NCI-H526 treated with DMSO at 0.1 percent for 48 hours (cell line): ENCODE results near the gene SCAMP1.
"Not testable (repeated sequence)": the region's sequence is repeated elsewhere in the genome, so short reads cannot be mapped to it uniquely, and the experiment has no call there.

Experiments
- DNase-seq: peaks from one replicate; lab custom pipeline; 2025; lab: John Stamatoyannopoulos, UW

SCAMP1 gene

GRCh38 chr5:78360924-78361630 is 660 bp downstream of the SCAMP1 start:
- DNase-seq, result peak; percentile 28

- no peak for DNase-seq
Observed at GRCh38 chr5:78361631-78361993, 1.2 kb downstream of the SCAMP1 start.

DNA sequence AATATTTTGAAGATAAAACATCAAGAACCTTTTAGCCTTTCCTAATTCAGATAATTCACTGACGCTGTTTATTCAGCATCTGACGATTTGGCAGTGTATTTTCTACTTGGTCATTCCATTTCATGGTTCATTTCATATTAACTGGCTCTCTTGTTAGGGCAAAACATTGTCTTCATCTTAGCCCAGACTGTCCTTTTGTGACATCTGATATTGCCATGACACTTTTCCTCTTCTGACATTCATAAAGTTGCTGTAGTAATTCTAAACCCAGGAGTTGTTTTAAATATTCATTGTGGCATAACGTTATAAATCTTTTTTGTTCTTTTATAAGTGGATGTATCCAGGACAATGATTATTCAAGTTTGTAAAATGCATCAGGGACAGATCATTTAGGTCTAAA is 1.8 kb downstream of the SCAMP1 start:
- DNase-seq, result no peak

- no peak for DNase-seq
Observed at GRCh38 chr5:78364005-78364404, 3.6 kb downstream of the SCAMP1 start.

GRCh38 chr5:78367318-78367991 is 7.0 kb downstream of the SCAMP1 start:
- DNase-seq, result no peak

GRCh38 chr5:78369680-78370079 is 9.3 kb downstream of the SCAMP1 start:
- DNase-seq, result no peak

- DNase-seq, result no peak
Observed at GRCh38 chr5:78373231-78373630, 12.8 kb downstream of the SCAMP1 start.

DNA sequence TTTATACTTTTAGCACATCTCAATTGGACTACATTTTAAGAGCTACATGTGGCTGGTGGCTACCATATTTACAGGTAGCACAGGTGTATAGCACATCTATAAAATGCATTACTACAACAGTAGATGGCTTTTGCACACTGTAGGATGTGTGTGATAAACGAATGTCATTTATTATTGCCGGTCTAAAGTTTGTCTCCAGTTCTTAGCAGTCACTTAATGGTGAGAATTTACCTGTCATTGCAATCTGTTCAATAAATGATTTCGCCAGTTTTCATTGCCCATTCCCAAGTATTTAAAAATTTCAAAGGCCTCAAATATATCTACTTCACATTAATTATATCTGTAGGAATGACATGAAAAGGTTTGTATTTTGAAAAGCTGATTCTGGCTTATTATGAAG is 15.9 kb downstream of the SCAMP1 start:
- no peak for DNase-seq

GRCh38 chr5:78377056-78377717 is 16.8 kb downstream of the SCAMP1 start:
- no peak for DNase-seq

GRCh38 chr5:78377718-78378105 is 17.3 kb downstream of the SCAMP1 start:
- no peak for DNase-seq

DNA sequence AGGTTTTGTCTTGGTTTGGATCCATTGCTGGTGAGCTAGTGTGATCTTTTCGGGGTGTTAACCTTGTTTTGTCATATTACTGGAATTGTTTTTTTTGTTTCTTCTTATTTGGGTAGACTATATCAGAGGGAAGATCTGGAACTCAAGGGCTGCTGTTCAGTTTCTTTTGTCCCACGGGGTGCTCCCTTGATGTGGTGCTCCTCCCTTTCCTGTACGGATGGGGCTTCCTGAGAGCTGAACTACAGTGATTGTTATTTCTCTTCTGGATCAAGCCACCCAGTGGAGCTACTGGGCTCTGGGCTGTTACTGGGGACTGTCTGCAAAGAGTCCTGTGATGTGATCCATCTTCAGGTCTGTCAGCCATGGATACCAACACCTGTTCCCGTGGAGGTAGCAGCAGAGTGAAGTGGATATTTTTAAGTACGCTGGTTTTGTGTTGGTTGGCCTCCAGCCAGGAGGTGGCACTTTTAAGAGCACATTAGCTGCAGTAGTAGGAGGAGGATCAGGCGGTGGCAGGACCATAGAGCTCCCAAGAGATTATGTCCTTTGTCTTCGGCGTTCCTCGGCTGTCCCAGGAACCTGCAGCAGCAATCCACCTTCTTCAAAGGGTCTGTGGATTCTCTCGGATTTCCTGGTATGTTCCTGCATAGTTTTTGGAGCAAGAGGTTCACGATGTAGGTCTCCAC is 27.2 kb downstream of the SCAMP1 start:
- no peak for DNase-seq

GRCh38 chr5:78391357-78391756 is 30.9 kb downstream of the SCAMP1 start:
- not testable (repeated sequence) for DNase-seq

DNA sequence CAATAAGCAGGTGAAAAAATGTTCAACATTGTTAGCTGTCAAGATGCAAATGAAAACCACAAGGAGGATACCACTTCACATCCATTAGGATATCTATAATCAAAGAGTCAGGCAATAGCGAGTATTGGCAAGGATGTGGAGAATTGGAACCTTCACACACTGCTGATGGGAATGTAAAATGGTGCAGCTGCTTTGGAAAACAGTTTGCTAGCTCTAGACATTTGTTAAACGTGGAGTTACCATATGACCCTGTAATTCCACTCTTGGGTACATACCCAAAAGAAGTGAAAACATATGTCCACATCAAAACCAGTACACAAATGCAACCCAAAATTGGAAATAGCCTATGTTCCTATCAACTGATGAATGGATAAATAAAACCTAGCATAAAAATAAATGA is 37.4 kb downstream of the SCAMP1 start:
- DNase-seq, result no peak

GRCh38 chr5:78399116-78399515 is 38.7 kb downstream of the SCAMP1 start:
- no peak for DNase-seq

GRCh38 chr5:78404682-78405293 is 44.4 kb downstream of the SCAMP1 start:
- no peak for DNase-seq

- DNase-seq, result no peak
Observed at GRCh38 chr5:78405829-78406750, 45.7 kb downstream of the SCAMP1 start.

DNA sequence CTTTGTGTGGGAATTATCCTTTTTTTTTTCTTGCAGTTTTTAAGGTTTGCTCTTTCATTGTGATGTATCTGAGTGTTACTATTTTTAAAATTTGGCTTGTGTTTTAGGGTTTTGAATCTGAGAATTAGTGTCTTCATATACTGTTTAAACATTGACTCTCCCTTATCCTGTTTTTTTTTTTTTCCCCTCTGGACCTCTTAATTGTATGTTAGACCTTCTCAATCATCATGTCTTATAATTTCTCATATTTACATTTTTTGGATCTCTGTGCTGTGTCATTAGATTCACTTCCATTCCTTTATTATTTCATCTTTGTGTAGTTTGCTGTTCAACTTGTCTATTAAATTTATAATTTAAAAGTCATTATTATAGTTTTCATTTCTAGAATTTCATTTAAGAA is 47.0 kb downstream of the SCAMP1 start:
- no peak for DNase-seq

- DNase-seq, result no peak
Observed at GRCh38 chr5:78411586-78411985, 51.2 kb downstream of the SCAMP1 start.

DNA sequence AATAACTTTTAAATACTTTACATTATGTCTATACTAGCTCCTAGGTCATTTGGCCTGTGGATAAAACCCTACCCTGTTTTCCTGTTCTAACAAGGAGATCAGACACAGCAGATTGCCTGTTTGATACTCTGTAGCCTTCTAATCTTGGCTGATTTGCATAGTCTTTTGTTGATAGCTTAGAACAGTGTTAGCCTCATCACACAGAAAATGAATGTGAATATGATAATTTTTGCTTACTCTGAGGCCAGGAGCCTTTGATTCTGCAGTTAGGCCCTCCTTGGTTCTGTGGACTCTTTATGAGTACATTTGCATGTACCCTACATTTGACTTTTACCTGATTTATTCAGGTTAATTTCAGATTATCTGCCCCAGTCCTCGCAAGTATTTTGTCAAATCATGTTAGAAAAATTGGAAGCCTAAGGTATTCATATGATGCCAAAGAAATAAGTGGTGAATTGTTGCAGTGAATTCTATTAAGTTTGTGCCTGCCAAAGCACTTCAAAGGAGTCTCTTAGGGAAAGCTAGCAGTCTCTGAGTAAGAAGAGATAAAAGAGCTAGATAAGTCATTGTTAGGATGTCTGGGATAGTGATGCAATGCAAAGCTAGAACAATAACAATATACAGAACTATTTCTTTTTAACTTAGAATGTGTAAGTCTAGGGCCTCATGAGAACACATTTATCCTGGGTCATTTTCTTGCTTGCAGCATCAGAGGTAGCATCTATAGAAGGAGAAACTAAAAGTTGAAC is 56.4 kb downstream of the SCAMP1 start:
- DNase-seq, result peak; percentile 69

DNA sequence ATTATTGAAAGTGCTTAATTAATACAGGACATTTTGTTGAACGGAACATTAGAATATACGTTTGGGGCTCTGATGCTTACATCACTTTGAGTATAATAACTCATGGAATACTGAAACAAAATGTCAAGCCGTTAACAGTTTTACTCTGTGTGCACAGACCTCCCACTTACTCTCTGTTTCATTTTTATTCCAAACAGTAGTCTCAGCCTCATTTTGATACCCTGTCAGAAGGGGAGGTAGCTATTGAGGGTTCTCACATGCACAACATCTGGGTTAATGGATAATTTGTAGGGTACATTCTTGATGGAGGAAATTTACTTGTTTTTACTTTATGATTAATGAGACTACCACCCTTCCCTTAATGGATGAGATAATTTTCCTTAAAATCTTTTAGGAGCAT is 59.0 kb downstream of the SCAMP1 start:
- DNase-seq, result no peak

DNA sequence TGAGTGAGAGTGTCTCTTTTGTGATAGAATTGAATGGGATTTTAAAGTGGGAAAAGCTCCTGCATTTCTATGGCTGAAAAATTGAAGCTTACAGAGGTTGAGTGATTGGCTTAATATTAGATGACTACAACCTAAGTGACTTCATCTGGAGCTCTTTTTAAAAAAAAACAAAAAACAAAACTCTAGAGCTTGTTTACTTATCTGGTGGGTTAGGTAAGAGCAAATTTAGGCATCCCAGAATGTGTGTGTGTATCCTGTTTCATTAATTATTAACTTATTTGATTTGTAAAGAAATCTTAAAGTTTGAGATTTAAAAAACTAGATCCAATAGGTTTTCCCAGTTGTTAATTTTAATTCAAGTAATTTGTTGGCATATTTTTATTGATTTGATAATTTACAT is 60.1 kb downstream of the SCAMP1 start:
- no peak for DNase-seq
